Cortex of kidney (tissue), 1 donor: ENCODE measurements around the gene C1orf116.
"Not testable (repeated sequence)": the region's sequence is repeated elsewhere in the genome, so short reads cannot be mapped to it uniquely, and the experiment has no call there.

Source experiments
- DNase-seq: peaks from one replicate; lab custom pipeline; 2025; lab: John Stamatoyannopoulos, UW

Gene C1orf116

DNA sequence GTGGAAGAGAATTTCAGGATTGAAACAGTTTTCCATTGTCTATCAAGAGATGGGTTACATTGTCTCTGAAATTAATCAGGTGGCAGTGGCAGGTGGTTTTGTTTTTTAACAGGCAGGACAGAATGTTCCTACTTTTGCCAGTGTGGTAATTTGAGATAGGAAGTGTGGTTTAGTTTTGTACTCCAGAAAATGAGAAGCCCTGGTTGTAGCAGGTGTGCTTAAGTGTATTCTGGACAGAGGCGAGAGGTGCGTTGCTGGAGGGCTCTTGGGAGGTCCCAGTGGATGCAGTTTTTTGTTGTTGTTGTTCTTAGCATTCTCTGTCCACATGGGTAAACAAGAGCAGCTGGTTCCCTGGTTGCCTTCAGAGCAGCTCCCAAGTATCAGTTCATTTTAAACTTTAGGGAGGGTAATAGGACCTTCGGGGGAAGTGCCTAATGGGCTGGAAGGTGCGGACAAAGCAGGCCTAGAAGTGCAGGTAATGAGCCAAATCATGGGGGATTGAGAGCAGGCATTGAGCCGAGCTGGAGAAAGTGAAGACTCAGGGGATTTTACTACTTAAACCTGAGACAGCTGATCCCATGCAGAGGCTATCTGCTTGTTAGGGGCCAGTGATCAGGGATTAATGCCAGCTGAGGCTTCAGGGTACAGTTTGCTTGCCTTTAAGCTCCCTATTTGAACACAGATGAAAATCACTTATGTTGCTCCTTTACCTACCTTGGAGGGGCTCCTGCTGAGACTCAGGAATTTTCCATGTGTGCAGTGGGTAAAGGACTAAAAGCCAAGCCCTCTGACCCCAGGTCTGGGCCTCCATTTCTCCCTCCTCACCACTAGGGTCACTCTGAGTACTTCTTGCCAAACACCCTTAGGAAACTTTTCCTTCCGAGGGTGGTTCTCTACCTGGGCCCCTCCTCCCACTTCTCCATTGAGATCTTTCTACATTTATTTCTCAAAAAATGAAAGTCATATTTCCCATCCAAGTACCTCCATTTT is 26.6 kb upstream of the C1orf116 start:
- DNase-seq: no peak

DNA sequence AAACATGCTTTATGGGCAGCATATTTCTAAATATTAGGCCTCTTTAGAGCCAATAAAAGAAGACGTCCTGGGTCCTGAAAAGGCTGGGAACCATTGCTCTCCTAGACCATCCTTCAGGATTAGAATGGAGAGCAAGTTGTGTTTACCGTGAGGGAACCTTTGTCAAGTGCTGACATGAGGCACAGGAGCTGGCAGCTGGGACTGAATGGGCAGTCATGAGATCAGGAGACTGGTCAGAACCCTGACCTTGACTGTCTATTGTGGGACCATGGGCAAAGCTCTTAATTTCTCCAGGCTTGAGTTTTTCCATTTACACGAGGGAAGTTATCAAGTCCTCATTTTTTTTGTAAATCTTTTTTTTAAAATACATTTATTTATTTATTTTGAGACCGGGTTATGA is 25.7 kb upstream of the C1orf116 start:
- no peak for DNase-seq

DNA sequence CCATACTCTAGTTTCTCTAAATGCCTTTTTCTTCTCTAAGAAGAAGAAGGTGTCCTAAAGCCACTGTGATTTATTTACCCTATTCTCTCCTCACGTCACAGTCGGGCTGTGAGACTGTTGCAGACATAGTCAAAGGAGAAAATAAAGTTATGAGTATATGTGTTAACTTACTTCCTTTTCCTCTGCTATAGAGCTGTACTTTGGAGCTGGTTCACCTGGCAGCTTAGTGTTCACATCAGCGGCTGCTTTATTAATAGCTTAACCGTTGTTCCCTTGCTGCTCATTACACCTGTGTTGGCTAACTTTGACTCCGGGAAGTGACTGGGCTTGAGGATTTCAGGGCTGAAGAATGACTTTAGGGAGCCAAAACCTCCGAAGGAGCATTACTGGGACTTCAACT is 24.1 kb upstream of the C1orf116 start:
- DNase-seq: no peak

DNA sequence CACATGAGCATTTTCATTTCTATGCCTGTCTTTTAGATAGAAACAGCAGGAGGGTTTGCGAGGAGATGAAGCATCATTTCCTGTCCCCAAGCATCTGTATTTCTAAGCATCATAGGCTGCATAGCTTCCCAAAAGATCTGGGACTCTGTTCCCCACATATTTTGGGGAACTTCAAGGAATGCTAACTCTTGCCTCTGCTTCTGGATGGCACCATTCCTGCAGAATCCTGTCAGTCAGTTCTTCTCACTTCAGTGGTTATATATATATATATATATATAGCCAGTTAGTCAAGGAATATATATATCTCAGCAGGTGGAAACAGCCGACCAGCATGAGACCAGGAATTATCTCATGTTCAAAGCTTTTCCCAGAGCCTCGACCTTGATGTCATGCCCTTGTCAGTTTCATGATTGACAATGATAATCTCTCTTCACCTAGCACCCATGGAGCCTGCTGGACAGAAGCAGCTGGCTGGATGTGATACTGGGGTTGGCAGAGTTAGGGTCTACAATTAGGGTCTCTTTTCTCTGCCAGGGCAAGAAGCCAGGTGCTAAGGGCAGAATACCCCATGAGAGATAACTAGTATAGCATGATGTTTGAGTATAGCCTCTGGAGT is 22.9 kb upstream of the C1orf116 start:
- DNase-seq: no peak

DNA sequence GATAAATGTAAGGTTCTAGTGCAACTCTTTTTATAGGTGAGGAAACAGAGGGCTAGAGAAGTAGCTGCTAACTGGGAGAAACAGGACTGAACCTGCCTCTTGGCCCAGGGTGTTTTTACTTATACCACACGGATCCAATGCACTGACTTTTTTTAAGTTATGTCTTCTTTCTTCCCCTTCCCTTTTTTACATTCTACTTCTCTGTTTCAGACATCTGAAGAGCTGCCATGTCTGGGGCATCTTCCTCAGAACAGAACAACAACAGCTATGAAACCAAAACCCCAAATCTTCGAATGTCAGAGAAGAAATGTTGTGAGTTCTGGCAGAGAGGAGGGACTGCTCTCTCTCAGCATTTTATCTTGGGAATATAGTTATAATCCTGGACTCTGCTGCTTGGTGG is 21.9 kb upstream of the C1orf116 start:
- no peak for DNase-seq

DNA sequence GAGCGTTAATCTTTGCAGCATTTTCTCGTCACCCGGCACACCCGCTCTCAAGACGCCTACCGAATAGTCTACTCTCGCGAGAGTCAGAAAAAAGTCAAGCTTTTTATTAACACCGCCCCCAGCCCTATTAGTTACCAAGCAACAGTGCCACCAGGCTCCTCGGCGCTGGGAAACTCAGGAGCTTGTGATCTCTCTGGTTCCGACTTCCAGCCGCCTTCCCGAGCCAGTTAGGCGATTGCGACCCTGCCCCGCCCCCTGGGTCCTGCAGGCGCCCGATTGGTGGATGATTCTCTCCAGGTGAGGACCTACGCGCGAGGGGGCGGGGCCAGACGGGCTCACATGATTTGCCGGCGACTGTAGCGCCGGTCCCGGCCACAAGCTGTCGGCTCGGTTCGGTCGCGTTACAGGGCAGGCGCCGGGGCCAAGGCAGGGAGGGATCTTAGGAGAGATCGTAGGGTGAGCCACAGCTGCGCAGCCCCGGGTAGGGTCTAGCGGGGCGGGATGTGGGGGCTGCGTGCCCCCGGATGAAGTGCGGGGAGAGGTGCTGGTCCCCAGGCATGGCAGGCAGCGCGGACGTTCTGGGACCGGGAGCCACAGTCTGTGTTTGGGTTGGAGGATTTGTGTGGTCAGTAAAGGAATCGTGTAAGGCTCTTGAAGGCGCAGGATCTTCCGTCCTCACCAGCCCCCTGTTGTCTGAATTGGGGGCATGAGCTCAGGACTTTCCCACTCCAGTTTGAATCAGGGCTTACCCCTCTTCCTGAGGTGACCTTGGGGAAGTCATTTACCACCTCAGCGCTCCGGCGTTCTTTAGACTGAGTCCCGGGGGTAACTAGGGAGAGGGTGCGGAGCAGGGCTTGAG is 20.6 kb upstream of the C1orf116 start, which contains the start of gene PFKFB2:
Gene PFKFB2, plus strand, starts transcription at position 365 of the 859 bp plus-strand sequence. CDS start 1,443 bp downstream, outside the sequence.
- peak; percentile 57 for DNase-seq

DNA sequence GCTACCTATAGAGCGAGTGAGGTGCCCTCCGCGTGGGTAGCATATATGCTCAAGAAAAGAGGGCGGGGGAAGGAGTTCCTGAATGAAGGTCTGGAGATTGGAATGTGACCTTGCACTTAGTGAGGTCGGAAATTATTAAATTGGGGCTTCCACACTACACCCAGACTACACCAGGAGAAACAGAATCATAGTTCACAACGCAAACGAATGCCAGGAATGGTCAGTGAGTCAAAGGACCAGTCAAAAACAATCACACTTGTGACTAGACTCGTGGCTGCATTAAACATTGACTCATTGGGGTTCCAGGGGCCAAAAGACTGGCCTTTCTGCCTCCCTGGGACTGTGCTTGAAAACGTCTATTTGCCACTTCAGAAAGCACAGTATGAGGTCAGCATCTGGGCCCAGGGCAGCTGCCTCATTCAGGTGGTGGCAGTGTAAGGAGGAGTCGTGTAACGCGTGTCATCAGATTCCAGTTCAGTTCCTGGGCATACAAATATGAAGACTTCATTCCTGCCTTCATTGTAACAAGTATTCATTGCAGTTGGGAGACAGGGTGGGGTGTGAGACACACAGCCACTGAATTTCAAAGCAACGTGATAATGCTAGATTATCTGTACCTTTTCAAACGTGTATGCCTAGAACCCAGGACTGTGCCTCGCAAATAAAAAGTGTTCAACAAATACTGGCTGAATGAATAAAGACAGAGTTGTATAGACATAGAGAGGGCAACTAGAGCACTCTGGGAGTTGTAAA is 18.8 kb upstream of the C1orf116 start, which contains the start of gene YOD1:
Gene YOD1, minus strand, starts transcription at position 18 of the 753 bp plus-strand sequence. CDS start 178 bp downstream, outside the sequence.
- DNase-seq: no peak

DNA sequence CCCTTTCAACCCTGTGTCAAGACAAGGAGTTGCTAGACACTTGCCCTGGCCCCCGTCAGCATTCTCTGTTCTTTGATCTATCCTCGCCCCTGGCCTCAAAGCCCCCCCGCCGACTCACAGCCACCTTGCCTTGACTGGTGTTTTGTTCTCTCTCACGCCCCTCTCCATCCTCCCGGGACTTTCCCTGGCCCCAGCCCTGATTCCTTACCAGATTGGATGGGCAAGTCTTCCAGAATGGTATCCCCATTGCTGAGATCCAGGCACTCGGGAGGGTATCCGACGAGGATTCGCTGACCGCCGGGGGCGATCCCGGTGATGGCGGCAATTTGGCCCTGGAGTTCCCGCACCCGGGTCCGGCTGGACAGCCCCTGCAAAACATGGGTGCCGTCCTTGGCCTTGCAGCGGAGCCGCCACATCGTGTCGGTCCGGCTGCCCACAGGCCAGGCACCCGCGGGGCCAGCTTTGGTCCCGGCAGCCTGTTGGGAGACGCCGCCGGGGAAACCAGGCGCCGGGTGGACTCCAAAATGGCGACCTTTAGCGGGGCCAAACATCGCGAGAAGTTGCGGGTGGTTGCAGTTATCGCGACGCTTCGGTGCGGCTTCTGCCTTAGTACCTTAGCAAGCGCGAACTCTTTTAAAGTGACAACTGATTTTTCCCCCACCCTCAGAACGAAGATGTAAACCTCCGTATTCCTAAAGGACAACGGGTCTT is 18.1 kb upstream of the C1orf116 start:
- DNase-seq: no peak

DNA sequence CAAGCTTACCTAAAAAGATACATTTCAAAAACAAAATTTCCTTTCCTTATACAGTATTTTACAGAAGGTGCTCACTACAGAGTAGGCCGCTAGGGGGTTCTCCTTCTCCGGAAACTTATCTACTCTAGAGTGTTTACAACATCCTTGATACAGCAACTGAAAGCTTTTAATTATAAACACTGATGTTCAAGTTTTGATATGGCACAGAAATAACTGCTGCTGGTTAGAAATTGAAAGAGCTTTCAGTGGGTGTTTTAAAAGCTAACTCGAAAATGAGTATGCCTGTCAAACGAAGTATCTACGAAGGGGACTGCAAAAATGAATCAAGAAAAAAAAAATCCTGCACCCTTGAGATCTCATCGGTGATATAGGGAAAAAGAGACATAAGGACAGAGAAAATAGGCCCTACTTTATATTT is 17.4 kb upstream of the C1orf116 start:
- no peak for DNase-seq

DNA sequence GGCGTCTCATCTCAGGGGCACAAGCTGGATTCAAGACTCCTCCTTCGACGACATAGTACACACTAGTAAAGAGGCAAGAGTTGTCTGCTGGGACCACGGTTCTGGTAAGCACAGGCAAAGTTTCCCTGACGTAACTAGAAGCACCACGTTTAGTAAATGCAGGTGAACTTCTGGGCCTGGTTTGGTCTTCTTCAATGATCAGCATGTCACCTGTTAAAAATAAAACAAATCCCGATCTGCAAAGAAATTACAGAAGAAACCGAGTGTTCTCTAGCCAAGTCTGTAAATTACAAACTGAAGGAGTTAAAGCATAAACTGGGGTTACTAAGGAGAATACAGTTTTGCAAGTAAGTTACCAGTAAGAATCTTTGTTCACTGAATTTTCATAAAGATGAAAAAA is 17.0 kb upstream of the C1orf116 start:
- DNase-seq: no peak

DNA sequence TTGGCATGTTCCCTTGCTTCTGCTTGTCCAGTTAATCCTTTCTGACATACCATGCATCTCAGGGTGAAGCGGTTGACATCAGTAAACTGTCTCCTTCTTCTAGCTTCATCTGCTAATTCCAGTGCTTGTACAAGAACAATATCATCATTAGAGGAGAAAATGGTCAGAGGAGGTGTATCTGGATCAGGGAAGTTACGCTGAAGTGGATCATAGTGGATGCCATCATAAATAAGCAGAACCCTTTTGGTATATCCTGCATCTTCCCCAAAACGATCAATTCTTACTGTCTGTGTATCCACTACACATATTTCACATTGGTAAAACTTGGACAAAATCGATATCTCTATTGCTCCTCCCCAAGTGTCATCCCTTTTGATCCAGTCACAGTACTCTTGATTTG is 16.5 kb upstream of the C1orf116 start:
- no peak for DNase-seq

DNA sequence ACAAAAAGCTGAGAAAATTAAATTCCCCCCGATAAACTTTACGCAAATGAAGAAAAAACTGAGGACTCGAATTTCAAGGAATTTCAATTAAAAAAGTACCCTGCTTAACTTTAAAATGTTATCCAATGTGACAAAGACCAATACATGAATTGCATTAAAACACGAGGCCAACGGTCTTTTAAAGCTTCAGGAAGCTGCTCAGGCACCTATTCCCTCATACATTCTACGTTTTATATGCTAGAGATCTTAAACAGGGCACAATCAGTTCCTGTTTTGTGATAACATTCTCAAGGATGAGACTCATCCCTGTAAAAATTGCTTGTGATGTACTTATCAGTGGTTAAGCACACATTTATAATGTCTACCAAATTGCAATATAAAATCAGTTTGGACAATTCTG is 15.5 kb upstream of the C1orf116 start:
- DNase-seq: no peak

DNA sequence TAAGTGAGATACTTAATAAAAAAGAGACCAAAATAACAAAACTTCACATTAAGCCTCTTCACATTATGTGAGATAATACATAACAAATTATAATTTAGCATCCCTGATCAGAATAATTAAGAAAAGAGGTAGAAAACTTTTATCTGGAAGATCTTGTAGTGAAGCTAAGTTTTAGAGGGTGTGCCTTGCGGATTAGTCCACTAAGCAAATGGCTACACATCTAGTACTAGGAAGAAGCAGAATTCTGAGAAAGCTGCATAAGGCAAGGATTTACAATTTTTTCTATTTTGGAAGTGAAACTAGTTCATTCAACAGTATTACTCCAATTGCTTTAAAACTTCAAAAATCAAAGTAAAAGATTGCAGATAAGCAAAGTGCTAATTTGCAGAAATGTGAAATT is 14.9 kb upstream of the C1orf116 start:
- no peak for DNase-seq

DNA sequence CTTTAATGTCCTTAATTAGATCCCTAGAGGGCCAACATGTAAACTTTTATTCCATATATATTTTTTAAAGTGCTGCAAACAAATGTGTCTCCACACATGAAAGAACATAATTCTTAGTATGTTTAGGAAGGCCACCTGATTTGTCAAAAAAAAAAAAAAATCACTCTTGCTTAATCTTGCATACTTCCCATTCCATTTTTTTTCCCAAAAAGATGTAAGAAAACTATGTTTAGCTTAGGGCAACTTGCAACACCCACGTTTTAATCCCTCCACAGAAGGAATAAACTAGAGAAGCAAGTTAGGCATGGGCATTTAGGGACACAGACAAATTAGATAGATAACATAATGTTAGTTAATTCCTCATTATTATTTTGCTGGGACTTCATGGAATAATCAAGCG is 12.9 kb upstream of the C1orf116 start:
- no peak for DNase-seq

DNA sequence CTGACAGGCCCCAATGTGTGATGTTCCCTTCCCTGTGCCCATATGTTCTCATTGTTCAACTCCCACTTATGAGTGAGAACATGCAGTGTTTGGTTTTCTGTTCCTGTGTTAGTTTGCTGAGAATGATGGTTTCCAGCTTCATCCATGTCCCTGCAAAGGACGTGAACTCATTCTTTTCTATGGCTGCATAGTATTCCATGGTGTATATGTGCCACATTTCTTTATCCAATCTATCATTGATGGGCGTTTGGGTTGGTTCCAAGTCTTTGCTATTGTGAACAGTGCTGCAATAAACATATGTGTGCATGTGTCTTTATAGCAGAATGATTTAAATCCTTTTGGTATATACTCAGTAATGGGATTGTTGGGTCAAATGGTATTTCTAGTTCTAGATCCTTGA is 8.8 kb upstream of the C1orf116 start:
- DNase-seq: not testable (repeated sequence)

DNA sequence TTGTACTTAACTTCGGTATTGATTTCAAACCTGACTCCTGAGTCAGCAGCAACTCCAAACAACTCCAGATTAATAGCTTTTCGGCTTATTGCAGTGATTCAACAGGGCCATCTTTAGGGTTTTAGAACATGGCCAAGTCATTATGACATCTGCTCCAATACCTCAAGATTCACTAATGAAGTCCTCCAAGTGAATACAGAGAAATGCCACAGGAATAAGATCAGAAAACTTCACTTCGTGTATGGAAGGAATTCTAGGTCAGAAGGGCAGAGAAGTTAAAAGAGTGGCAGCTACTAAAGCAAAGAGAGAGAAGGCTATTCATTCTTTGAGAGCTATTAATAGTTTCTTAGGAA is 7.6 kb upstream of the C1orf116 start:
- DNase-seq: no peak

DNA sequence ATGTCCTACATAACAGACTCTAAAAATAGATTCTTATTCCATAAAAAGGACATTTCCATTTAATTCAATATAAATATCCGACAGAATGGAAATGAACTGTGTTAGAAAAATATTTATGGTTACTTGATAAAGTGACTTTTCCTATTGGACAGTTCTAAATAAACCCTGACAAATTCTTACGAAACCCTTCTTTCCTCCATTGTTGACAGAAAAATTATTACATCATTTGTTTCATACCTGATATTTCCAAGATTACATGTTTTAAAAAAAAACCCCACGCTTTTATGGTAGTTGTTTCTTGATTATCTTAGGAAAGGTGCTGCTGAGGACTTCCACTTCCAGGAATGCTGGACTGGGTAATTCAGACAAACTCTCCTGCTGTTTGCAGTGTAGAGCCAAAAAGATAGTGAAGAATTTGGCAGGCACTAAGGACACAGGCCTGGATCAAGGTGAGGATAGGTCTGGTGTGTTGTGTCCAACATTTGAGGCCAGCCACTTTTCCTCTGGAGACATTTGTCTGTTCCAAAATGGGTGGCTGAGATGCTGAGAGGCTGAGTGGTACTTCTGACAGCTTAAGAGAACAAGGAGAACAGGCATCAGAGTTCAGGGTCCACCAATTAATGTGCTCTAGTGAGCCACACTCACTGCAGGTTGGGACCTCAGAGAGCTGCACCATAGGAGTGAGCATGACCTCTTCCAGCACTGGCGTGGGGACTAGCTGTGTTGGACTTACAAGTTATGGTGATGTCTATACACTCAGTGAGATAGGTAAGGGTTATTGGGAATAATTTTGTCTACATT is 7.0 kb upstream of the C1orf116 start:
- DNase-seq: no peak

DNA sequence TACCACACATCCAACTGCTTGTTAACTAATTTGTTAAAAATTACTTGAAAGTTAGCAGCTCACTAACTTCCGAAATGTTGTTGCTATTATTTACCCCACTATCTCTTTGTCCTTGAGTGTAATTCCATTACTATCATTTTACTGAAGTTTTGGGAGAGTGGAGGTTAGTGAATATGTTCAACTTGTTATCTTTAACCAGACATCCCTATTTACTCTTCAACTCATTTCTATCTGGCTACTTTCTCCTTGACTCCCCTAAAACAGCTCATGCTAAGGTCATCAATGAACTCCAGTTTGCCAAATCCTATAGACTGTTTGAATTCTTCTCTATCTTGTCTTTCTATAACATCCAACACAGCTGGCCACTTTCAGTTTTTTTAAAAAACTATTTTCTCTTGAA is 4.3 kb upstream of the C1orf116 start:
- no peak for DNase-seq

DNA sequence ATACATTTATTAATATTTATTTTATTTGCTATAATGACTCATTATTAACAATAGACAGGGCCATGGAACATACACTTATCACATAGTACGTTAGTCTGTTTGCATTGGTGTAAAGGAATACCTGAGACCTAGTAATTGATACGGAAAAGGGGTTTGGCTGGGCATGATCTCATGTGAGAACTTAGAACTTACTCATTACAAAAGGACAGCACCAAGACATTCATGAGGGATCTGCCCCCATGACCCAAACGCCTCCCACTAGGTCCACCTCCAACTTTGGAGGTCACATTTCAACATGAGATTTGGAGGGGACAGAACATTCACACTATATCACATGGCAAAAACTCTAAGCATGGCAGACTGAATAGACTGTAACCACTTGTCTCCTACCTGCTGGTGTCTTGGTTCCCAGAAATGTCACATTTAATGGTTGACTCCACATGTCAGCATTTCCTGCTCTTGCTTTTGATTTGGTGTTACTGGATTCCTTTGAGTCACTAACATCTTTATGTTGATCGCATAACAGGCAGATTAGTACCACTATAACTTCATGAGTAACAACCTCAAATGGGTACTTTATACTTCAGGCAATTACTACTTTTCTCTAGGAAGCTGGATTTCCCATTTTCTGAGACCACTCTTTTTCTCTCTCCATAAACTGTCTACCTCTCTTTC is 3.5 kb upstream of the C1orf116 start:
- DNase-seq: no peak
